Spleen (tissue), 7 donors: ENCODE results near the gene EDN1.

ENCODE experiments used
- CTCF ChIP-seq, 11 experiments: fragments of 200-600 bp in 7 of 11; fragments of 450-650 bp in 4 of 11; sonication (generic) in 4 of 11; IDR thresholded peaks in 8 of 11; conservative IDR thresholded peaks in 3 of 11; 1 replicate in 7 of 11; 2 replicates in 4 of 11; pipeline versions ENCODE4 v1.4.0 to v1.8.0; 2016 to 2021; ENCODE audit warnings: antibody characterized with exemption in 11 of 11, inconsistent platforms in 4 of 11, mild to moderate bottlenecking in 1 of 11
- POLR2A ChIP-seq, 3 donors: fragments of 450-650 bp; IDR thresholded peaks; one replicate each; pipeline ENCODE4 v1.5.1; 2017; ENCODE audit warnings: antibody characterized with exemption in 3 of 3, mild to moderate bottlenecking in 1 of 3
- POLR2AphosphoS5 ChIP-seq, 3 donors: sonication (generic); formaldehyde crosslinking; IDR thresholded peaks; one replicate each; pipeline ENCODE4 v1.5.1; 2017; ENCODE audit warnings: antibody characterized with exemption in 3 of 3
- donor health status: DM: no; HTN: no; CAD: no; lungs with moderate emphysema.
- donor health status: DM: no; HTN: no; CAD: no.
- donor health status: DM: no; HTN: no; CAD: no.

GRCh38 chr6:12331474-12331873 is 41.3 kb downstream of the EDN1 start:
- no peak for TF ChIP-seq POLR2A (IDR thresholded peaks at IDR 0.05)
- no peak for TF ChIP-seq CTCF (IDR thresholded peaks at IDR 0.05 in 8 of 11, conservative IDR thresholded peaks at IDR 0.05 in 3 of 11)
- no peak for TF ChIP-seq POLR2AphosphoS5 (IDR thresholded peaks at IDR 0.05)
